GM23338 (cell line): ENCODE data around the gene TNFRSF11A. TPM values are rescaled to one million over a fixed set of nuclear protein-coding genes. Genes with fewer than 3 reads are reported as not detected.

Source experiments
- ATAC-seq: fragments of 200-7000 bp; cut with Tn5 transposase; 3 replicates; pipeline ENCODE4 v1.9.1; 2020
- DNase-seq: peaks from one replicate; pipeline ENCODE4 v3.0.0-alpha.2; 2015; ENCODE audit warnings: low spot score
- H2AFZ ChIP-seq: fragments of 200-600 bp; sonication (generic); 2 replicates; pipeline ENCODE4 v1.8.0; 2016; ENCODE audit warnings: antibody characterized with exemption, mild to moderate bottlenecking, moderate library complexity
- H3F3A ChIP-seq: fragments of 200-600 bp; sonication (generic); replicated peaks from 2 replicates; pipeline ENCODE4 v1.8.0; 2017; ENCODE audit warnings: antibody characterized with exemption, mixed run types, low read depth
- H3K27ac ChIP-seq: fragments of 200-600 bp; sonication (generic); 2 replicates; pipeline ENCODE4 v1.6.1; 2016; ENCODE audit warnings: low read depth
- H3K27me3 ChIP-seq: fragments of 200-600 bp; sonication (generic); 2 replicates; pipeline ENCODE4 v1.8.0; 2016; ENCODE audit warnings: mild to moderate bottlenecking, mixed run types, moderate library complexity; ENCODE audit not compliant: insufficient read depth
- H3K36me3 ChIP-seq: fragments of 200-600 bp; sonication (generic); 2 replicates; pipeline ENCODE4 v1.8.0; 2016; ENCODE audit warnings: mild to moderate bottlenecking; ENCODE audit not compliant: insufficient read depth
- H3K4me1 ChIP-seq: fragments of 200-600 bp; sonication (generic); 2 replicates; pipeline ENCODE4 v1.8.0; 2016; ENCODE audit warnings: mild to moderate bottlenecking, moderate library complexity; ENCODE audit not compliant: insufficient read depth
- H3K4me2 ChIP-seq: fragments of 200-600 bp; sonication (generic); 2 replicates; pipeline ENCODE4 v1.7.1; 2017; ENCODE audit warnings: mixed run types
- H3K4me3 ChIP-seq: fragments of 200-600 bp; sonication (generic); 2 replicates; pipeline ENCODE4 v1.6.1; 2016; ENCODE audit warnings: mixed run types
- H3K79me2 ChIP-seq: fragments of 200-600 bp; sonication (generic); replicated peaks from 2 replicates; pipeline ENCODE4 v1.8.0; 2017; ENCODE audit warnings: mild to moderate bottlenecking; ENCODE audit not compliant: insufficient read depth
- H3K9me2 ChIP-seq: fragments of 200-600 bp; sonication (generic); 2 replicates; pipeline ENCODE4 v1.8.0; 2017; ENCODE audit not compliant: insufficient read depth
- H4K20me1 ChIP-seq: fragments of 200-600 bp; sonication (generic); replicated peaks from 2 replicates; pipeline ENCODE4 v1.8.0; 2017; ENCODE audit warnings: mild to moderate bottlenecking; ENCODE audit not compliant: insufficient read depth
- H3K27ac Mint-ChIP-seq: 2 replicates; pipeline ENCODE4 v1.8.0; 2020; ENCODE audit warnings: inconsistent platforms, mild to moderate bottlenecking, moderate library complexity, mixed read lengths
- H3K27me3 Mint-ChIP-seq: 3 replicates; pipeline ENCODE4 v1.8.0; 2022; ENCODE audit warnings: low read depth, mild to moderate bottlenecking, moderate library complexity, mixed read lengths, inconsistent platforms; ENCODE audit not compliant: insufficient read depth, poor library complexity
- H3K36me3 Mint-ChIP-seq: 3 replicates; pipeline ENCODE4 v1.8.0; 2021; ENCODE audit warnings: low read depth, mild to moderate bottlenecking, inconsistent platforms, moderate library complexity, mixed read lengths
- H3K4me1 Mint-ChIP-seq: 3 replicates; pipeline ENCODE4 v1.8.0; 2020; ENCODE audit warnings: mild to moderate bottlenecking, inconsistent platforms, mixed read lengths
- H3K4me3 Mint-ChIP-seq: 3 replicates; pipeline ENCODE4 v1.8.0; 2021; ENCODE audit warnings: moderate library complexity, mild to moderate bottlenecking, inconsistent platforms, mixed read lengths
- H3K9me3 Mint-ChIP-seq: 3 replicates; pipeline ENCODE4 v1.8.0; 2020; ENCODE audit warnings: moderate library complexity, mild to moderate bottlenecking, inconsistent platforms, mixed read lengths
- CREB1 ChIP-seq: fragments of 250-450 bp; sonication (Bioruptor Pico); IDR thresholded peaks from 2 replicates; pipeline ENCODE4 v1.5.0; 2020; ENCODE audit warnings: low read depth, mild to moderate bottlenecking, moderate library complexity
- ETS1 ChIP-seq: IDR thresholded peaks from 2 replicates; pipeline ENCODE4 v1.6.1; 2016; ENCODE audit warnings: antibody characterized with exemption
- EZH2 ChIP-seq: fragments of 200-600 bp; sonication (generic); IDR thresholded peaks from one replicate; pipeline ENCODE4 v1.8.0; 2017; ENCODE audit warnings: antibody characterized with exemption, mild to moderate bottlenecking, low read depth; ENCODE audit not compliant: unreplicated experiment
- EZH2phosphoT487 ChIP-seq: fragments of 200-600 bp; sonication (generic); IDR thresholded peaks from one replicate; pipeline ENCODE4 v1.8.1; 2018; ENCODE audit warnings: antibody characterized with exemption; ENCODE audit not compliant: unreplicated experiment
- NANOG ChIP-seq: IDR thresholded peaks from 2 replicates; pipeline ENCODE4 v1.6.1; 2016; ENCODE audit warnings: antibody characterized with exemption, borderline replicate concordance
- POLR2AphosphoS5 ChIP-seq: IDR thresholded peaks from 2 replicates; pipeline ENCODE4 v1.6.1; 2016; ENCODE audit warnings: antibody characterized with exemption, low read depth
- REST ChIP-seq: IDR thresholded peaks from one replicate; pipeline ENCODE4 v1.6.1; 2018; ENCODE audit warnings: antibody characterized with exemption; ENCODE audit not compliant: unreplicated experiment
- polyA plus RNA-seq: library from polyadenylated mRNA; unstranded; fragments of >200 nt; fragmentation: Nextera tagmentation; extraction: Ambion mirVana; gene quantifications from 2 replicates; pipeline ENCODE4 v1.2.1, GENCODE V29; 2016
- total RNA-seq: library from RNA; depleted of rRNA; stranded (reverse); fragments of >200 nt; shearing (Covaris generic); gene quantifications from 2 replicates; pipeline ENCODE4 v1.2.3, GENCODE V29; 2014
- TF ChIP-seq, protein P1 (sequence below): fragments of 250-450 bp; sonication (Bioruptor Pico); IDR thresholded peaks from 2 replicates; pipeline ENCODE4 v1.5.0; 2020; ENCODE audit warnings: mild to moderate bottlenecking, moderate library complexity

TNFRSF11A gene
- total and polyA plus RNA-seq, 2 experiments from 2014 or later = 3.8 to 7.3 TPM

- Histone ChIP-seq H3K79me2 (no peaks in the 10 kb centered on the region), H3K9me2 (no peaks in the 10 kb centered on the region), H4K20me1 (no peaks in the 10 kb centered on the region), H3K27ac (no peak overlapping the region), H2AFZ (no peak overlapping the region), H3K4me3 (no peak overlapping the region), H3F3A (no peaks in the 10 kb centered on the region), H3K36me3 (peaks cover 6% of the 10 kb centered on the region; the same call in 1 of the 2 replicates), H3K4me1 (no peaks in the 10 kb centered on the region), H3K4me2 (no peak overlapping the region), H3K27me3 (no peaks in the 10 kb centered on the region)
- peaks cover 5% of the 10 kb centered on the region; the same call in 2 of the 3 replicates for H3K4me1 Mint-ChIP-seq
- no peaks in the 10 kb centered on the region for H3K9me3 Mint-ChIP-seq
- no peaks in the 10 kb centered on the region for H3K27me3 Mint-ChIP-seq
- no peak overlapping the region for H3K27ac Mint-ChIP-seq
- DNase-seq (no peak), ATAC-seq (no peak)
- TF ChIP-seq REST (no peak), CREB1 (CRISPR knock-in tag) (no peak), EZH2phosphoT487 (no peak), EZH2 (no peak), ETS1 (no peak), NANOG (no peak), POLR2AphosphoS5 (no peak)
- TF ChIP-seq, protein P1, sequence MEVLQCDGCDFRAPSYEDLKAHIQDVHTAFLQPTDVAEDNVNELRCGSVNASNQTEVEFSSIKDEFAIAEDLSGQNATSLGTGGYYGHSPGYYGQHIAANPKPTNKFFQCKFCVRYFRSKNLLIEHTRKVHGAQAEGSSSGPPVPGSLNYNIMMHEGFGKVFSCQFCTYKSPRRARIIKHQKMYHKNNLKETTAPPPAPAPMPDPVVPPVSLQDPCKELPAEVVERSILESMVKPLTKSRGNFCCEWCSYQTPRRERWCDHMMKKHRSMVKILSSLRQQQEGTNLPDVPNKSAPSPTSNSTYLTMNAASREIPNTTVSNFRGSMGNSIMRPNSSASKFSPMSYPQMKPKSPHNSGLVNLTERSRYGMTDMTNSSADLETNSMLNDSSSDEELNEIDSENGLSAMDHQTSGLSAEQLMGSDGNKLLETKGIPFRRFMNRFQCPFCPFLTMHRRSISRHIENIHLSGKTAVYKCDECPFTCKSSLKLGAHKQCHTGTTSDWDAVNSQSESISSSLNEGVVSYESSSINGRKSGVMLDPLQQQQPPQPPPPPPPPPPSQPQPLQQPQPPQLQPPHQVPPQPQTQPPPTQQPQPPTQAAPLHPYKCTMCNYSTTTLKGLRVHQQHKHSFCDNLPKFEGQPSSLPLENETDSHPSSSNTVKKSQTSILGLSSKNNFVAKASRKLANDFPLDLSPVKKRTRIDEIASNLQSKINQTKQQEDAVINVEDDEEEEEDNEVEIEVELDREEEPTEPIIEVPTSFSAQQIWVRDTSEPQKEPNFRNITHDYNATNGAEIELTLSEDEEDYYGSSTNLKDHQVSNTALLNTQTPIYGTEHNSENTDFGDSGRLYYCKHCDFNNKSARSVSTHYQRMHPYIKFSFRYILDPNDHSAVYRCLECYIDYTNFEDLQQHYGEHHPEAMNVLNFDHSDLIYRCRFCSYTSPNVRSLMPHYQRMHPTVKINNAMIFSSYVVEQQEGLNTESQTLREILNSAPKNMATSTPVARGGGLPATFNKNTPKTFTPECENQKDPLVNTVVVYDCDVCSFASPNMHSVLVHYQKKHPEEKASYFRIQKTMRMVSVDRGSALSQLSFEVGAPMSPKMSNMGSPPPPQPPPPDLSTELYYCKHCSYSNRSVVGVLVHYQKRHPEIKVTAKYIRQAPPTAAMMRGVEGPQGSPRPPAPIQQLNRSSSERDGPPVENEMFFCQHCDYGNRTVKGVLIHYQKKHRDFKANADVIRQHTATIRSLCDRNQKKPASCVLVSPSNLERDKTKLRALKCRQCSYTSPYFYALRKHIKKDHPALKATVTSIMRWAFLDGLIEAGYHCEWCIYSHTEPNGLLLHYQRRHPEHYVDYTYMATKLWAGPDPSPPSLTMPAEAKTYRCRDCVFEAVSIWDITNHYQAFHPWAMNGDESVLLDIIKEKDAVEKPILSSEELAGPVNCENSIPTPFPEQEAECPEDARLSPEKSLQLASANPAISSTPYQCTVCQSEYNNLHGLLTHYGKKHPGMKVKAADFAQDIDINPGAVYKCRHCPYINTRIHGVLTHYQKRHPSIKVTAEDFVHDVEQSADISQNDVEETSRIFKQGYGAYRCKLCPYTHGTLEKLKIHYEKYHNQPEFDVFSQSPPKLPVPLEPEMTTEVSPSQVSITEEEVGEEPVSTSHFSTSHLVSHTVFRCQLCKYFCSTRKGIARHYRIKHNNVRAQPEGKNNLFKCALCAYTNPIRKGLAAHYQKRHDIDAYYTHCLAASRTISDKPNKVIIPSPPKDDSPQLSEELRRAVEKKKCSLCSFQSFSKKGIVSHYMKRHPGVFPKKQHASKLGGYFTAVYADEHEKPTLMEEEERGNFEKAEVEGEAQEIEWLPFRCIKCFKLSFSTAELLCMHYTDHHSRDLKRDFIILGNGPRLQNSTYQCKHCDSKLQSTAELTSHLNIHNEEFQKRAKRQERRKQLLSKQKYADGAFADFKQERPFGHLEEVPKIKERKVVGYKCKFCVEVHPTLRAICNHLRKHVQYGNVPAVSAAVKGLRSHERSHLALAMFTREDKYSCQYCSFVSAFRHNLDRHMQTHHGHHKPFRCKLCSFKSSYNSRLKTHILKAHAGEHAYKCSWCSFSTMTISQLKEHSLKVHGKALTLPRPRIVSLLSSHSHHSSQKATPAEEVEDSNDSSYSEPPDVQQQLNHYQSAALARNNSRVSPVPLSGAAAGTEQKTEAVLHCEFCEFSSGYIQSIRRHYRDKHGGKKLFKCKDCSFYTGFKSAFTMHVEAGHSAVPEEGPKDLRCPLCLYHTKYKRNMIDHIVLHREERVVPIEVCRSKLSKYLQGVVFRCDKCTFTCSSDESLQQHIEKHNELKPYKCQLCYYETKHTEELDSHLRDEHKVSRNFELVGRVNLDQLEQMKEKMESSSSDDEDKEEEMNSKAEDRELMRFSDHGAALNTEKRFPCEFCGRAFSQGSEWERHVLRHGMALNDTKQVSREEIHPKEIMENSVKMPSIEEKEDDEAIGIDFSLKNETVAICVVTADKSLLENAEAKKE = no peak
- H3K36me3 Mint-ChIP-seq = 0 out of 3 replicates have a peak, but pooled peaks cover 6% of the 10 kb centered on the region
- no peak overlapping the region for H3K4me3 Mint-ChIP-seq
Measured at GRCh38 chr18:62277045-62277444, 48.1 kb upstream of the TNFRSF11A start.
